HG03575 (cell line): ENCODE data around the gene DIP2C.
"Not testable (repeated sequence)": the region's sequence is repeated elsewhere in the genome, so short reads cannot be mapped to it uniquely, and the experiment has no call there.

Experiments
- ATAC-seq: cut with Tn5 transposase; IDR thresholded peaks from one replicate; pipeline ENCODE4 v1.9.1; 2021; ENCODE audit not compliant: unreplicated experiment, insufficient number of reproducible peaks, low FRiP score; ENCODE audit errors: extremely low read depth

Gene DIP2C

DNA sequence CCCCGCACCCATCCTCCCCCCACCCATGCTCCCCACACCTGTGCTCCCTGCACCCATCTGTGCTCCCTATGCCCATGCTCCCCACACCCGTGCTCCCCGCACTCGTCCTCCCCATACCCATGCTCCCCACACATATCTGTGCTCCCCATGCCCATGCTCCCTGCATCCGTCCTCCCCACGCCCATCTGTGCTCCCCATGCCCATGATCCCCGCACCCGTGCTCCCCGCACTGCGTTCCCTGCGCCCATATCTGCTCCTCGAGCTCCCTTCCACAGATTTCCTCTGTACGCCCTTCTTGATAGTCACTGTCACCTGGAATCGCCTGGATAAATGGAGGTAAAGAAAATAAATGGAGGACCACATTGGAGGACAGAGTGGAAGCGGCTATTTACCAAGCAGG is 9.9 kb downstream of the DIP2C start:
- no peak for ATAC-seq

DNA sequence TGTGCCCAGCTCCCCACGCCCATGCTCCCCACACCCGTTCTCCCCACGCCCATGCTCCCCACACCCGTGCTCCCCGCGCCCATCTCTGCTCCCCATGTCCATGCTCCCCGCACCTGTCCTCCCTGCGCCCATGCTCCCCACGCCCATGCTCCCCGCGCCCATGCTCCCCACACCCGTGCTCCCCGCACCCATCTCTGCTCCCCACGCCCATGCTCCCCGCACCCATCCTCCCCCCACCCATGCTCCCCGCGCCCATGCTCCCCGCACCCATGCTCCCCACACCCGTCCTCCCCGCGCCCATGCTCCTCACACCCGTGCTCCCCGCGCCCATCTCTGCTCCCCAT is 10.8 kb downstream of the DIP2C start:
- ATAC-seq, result not testable (repeated sequence)

GRCh38 chr10:677750-678661 is 11.5 kb downstream of the DIP2C start:
- ATAC-seq, result no peak

GRCh38 chr10:677038-677437 is 12.4 kb downstream of the DIP2C start:
- ATAC-seq, result no peak

- no peak for ATAC-seq
Observed at GRCh38 chr10:676178-676577, 13.3 kb downstream of the DIP2C start.

GRCh38 chr10:675532-675931 is 13.9 kb downstream of the DIP2C start:
- no peak for ATAC-seq

- no peak for ATAC-seq
Observed at GRCh38 chr10:673492-673891, 16.0 kb downstream of the DIP2C start.

- ATAC-seq, result no peak
Observed at GRCh38 chr10:672992-673391, 16.5 kb downstream of the DIP2C start.

- no peak for ATAC-seq
Observed at GRCh38 chr10:672203-672602, 17.3 kb downstream of the DIP2C start.

DNA sequence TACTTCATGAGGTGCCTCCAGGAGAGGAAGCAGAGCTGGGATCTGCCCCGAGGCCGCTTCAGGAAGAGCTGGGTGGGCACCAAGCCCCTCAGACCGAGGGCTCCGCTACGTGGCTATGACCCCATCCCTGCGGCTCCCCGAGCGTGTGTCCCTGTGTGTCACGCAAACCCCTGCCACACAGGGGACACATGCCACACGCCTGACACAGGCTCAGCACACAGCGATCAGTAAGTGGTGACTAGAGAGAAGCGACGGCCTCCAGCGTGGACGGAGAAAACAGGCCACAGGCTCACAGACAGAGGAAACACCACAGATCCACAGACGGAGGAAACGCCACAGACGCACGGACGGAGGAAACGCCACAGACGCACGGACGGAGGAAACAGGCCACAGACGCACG is 18.5 kb downstream of the DIP2C start:
- ATAC-seq, result no peak

DNA sequence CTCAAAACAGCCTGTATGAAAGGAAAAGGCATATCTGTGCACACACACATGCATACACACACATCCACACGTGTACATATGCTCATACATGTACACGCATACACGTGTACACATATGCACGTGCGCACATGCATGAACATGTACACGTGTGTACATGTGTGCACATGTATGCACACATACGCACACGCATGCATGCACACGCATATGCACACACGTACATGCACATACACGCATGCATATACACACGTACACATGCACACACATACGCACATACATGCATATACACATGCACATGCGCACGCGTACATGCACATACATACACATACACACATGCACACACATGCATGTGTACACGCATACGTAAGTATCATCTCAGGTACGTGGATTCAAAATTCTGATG is 19.4 kb downstream of the DIP2C start:
- ATAC-seq, result no peak

- ATAC-seq, result no peak
Observed at GRCh38 chr10:668786-669485, 20.5 kb downstream of the DIP2C start.

GRCh38 chr10:667602-668143 is 21.8 kb downstream of the DIP2C start:
- ATAC-seq, result no peak

- ATAC-seq, result no peak
Observed at GRCh38 chr10:667096-667495, 22.4 kb downstream of the DIP2C start.

- no peak for ATAC-seq
Observed at GRCh38 chr10:666237-667012, 23.0 kb downstream of the DIP2C start.

- no peak for ATAC-seq
Observed at GRCh38 chr10:665579-666091, 23.8 kb downstream of the DIP2C start.

DNA sequence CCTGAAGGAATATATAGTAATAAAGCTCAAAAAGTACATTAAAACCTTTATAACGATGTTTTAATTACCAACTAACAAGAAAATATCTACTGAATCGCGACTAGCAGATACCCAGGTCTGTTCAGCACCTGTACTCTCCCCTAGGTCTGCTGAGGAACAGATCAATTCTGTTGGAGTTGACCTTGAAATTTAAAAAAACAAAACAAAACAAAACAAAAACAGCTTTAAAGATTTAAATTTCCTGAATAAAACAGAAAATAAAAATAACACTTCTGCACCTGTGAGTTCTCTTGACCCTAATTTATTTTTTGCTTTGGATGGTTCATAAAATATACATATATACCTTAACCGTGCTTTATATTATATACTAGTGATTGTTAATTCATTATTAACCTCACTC is 24.6 kb downstream of the DIP2C start:
- ATAC-seq, result no peak

- ATAC-seq, result no peak
Observed at GRCh38 chr10:664301-664700, 25.2 kb downstream of the DIP2C start.

DNA sequence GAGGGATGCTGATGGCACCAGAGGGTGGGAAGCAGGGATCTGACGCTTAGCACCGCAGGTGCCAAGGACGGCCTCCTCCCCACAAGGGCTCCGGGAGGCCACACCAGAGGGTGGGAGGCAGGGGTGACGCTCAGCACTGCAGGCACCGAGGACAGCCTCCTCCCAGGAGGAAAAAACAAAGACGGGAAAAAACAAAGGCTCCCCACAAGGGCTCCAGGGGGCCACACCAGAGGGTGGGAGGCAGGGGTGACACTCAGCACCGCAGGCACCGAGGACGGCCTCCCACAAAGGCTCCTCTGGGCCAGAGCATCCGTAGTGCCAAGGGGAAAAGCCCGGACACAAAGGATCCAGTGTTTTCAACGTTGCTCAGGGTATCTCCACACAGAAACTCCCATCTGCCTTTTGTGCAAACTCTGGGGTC is 25.6 kb downstream of the DIP2C start:
- no peak for ATAC-seq
